ENCODE measurements around the gene CD34. TPM values are rescaled to one million over a fixed set of nuclear protein-coding genes. Genes with fewer than 3 reads are reported as not detected.

CD34 gene
- total RNA-seq, 1 experiment from 2014 or later: not detected

- Histone ChIP-seq H3F3A (ENCODE audit: low read length, unreplicated experiment) (no peaks in the 10 kb centered on the region), H3K27me3 (ENCODE audit: low read length) (no peaks in the 10 kb centered on the region), H3K4me3 (ENCODE audit: low read length) (no peak overlapping the region), H3K9me2 (replicated peaks; ENCODE audit: low read length) (no peaks in the 10 kb centered on the region), H4K20me1 (ENCODE audit: low read length) (peaks cover 4% of the 10 kb centered on the region; the same call in 1 of the 2 replicates), H2AFZ (ENCODE audit: low read length) (no peak overlapping the region), H3K9me3 (ENCODE audit: low read length) (no peaks in the 10 kb centered on the region), H3K36me3 (ENCODE audit: low read depth, low read length) (peaks cover 45% of the 10 kb centered on the region), H3K79me2 (ENCODE audit: low read length) (peaks cover 94% of the 10 kb centered on the region), H3K9ac (ENCODE audit: low read length) (no peak overlapping the region), H3K4me1 (ENCODE audit: insufficient read depth, low read length) (peaks cover 49% of the 10 kb centered on the region), H3K27ac (ENCODE audit: low read length) (0 out of 2 replicates have a peak overlapping the region, but pooled peaks have one; percentile 7), H3K4me2 (ENCODE audit: low read length) (no peak overlapping the region)
- intact Hi-C loops (cut with micrococcal nuclease): no loop called here
- BruUV-seq (replicated peaks): no TSS peak
- ATAC-seq (no peak), DNase-seq (peak; percentile 29)
- TF ChIP-seq EZH2phosphoT487 (IDR thresholded peaks at IDR 0.05; ENCODE audit: borderline replicate concordance, low read length) (no peak), CTCF (conservative IDR thresholded peaks at IDR 0.05; ENCODE audit: low read depth, low read length) (no peak)
- POLR2A ChIA-PET (ENCODE audit: unreplicated experiment): no interaction called here
- CTCF ChIA-PET: no interaction called here
Measured at GRCh38 chr1:207862241-207862787, 48.6 kb downstream of the CD34 start.

DNA sequence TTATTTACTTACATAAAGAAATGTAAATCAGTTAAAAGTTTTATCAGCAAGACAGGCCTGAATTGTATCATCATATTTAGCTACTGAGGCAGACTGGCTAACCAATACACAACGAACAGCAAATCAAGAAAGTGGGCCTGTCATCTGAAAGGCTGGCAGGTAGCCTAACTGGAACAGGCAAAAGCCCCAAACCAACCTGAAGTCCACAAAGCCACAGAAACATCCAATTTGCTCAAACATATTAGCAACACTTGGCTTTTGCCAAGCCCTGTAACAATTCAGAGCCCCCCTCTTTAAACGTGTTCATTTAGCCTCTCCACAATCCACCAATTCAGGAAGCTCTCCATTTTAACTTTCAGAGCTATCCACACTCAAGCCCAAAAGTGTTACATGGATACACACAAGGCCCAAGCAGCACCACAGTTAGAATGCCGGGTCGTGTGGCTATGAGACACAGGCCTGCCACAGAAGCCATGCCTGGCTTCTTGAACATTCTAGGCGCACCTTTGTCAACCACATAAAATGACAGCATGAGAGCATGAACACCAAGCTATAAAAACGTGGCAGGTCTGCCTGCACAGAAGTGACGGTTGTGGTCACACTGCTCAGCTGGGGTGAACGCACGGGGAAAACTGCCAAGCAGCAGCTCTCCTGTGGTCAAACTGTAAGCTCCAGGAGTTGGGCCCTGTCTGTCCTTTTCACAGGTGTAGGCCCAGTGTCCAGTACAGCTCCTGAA lies 49.3 kb downstream of the CD34 start:
- no peak for DNase-seq
- H4K20me1 ChIP-seq (ENCODE audit: low read length): peaks cover 8% of the 10 kb centered on the region
- H3K9ac ChIP-seq (ENCODE audit: low read length): no peak overlapping the region
- no peak overlapping the region for H3K4me3 ChIP-seq (ENCODE audit: low read length)
- H3K9me2 ChIP-seq (replicated peaks; ENCODE audit: low read length): no peaks in the 10 kb centered on the region
- no peaks in the 10 kb centered on the region for H3F3A ChIP-seq (ENCODE audit: low read length, unreplicated experiment)
- no peak overlapping the region for H2AFZ ChIP-seq (ENCODE audit: low read length)
- ChIA-PET POLR2A (ENCODE audit: unreplicated experiment) (interaction anchor here (0.5 kb wide), 1 partner anchor 13 kb away, joined by 3 read pairs; no protein-coding TSS in a partner anchor), CTCF (no interaction called here)
- no peak for TF ChIP-seq EZH2phosphoT487 (IDR thresholded peaks at IDR 0.05; ENCODE audit: borderline replicate concordance, low read length)
- TF ChIP-seq CTCF (conservative IDR thresholded peaks at IDR 0.05; ENCODE audit: low read depth, low read length): no peak
- no peak for TF ChIP-seq EZH2 (IDR thresholded peaks at IDR 0.05; ENCODE audit: low read length, unreplicated experiment)
- peaks cover 94% of the 10 kb centered on the region for H3K79me2 ChIP-seq (ENCODE audit: low read length)
- intact Hi-C loops (cut with micrococcal nuclease): no loop called here
- H3K27ac ChIP-seq (ENCODE audit: low read length): 0 out of 2 replicates have a peak overlapping the region, but pooled peaks have one; percentile 7
- no TSS peak for BruUV-seq (replicated peaks)
- no peak for ATAC-seq
- H3K4me1 ChIP-seq (ENCODE audit: insufficient read depth, low read length): peaks cover 42% of the 10 kb centered on the region
- H3K36me3 ChIP-seq (ENCODE audit: low read depth, low read length): peaks cover 42% of the 10 kb centered on the region
- no peaks in the 10 kb centered on the region for H3K27me3 ChIP-seq (ENCODE audit: low read length)
- no peak overlapping the region for H3K4me2 ChIP-seq (ENCODE audit: low read length)
- H3K9me3 ChIP-seq (ENCODE audit: low read length): no peaks in the 10 kb centered on the region

DNA sequence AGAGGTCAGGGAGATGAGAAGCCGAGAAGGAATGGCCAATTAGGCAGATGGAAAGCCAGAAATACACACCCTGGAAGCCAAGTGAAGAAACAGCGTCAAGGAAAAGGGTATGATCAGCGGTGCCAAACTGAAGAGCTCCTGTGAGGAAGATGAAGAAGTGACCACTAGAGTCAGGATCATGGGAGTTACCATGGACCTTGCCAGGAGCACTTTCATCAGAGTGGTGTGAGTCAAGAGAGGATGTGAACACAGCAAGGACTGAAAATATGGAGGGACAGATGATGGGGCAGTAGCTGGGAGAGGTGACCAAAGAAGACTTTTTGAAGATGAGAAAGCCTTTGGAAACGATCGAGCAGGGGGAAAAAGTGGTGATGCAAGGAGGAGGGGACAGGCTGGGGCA lies 50.4 kb downstream of the CD34 start:
- no peak overlapping the region for H3K9ac ChIP-seq (ENCODE audit: low read length)
- no peak overlapping the region for H3K4me2 ChIP-seq (ENCODE audit: low read length)
- H4K20me1 ChIP-seq (ENCODE audit: low read length): peaks cover 12% of the 10 kb centered on the region
- no peak for DNase-seq
- H3K4me3 ChIP-seq (ENCODE audit: low read length): no peak overlapping the region
- H3K9me3 ChIP-seq (ENCODE audit: low read length): no peaks in the 10 kb centered on the region
- H3F3A ChIP-seq (ENCODE audit: low read length, unreplicated experiment): no peaks in the 10 kb centered on the region
- no TSS peak for BruUV-seq (replicated peaks)
- peaks cover 32% of the 10 kb centered on the region for H3K36me3 ChIP-seq (ENCODE audit: low read depth, low read length)
- H3K27me3 ChIP-seq (ENCODE audit: low read length): no peaks in the 10 kb centered on the region
- POLR2A ChIA-PET (ENCODE audit: unreplicated experiment): no interaction called here
- CTCF ChIA-PET: no interaction called here
- no peak overlapping the region for H3K27ac ChIP-seq (ENCODE audit: low read length)
- intact Hi-C loops (cut with micrococcal nuclease): no loop called here
- TF ChIP-seq CTCF (conservative IDR thresholded peaks at IDR 0.05; ENCODE audit: low read depth, low read length): no peak
- TF ChIP-seq EZH2phosphoT487 (IDR thresholded peaks at IDR 0.05; ENCODE audit: borderline replicate concordance, low read length): no peak
- TF ChIP-seq EZH2 (IDR thresholded peaks at IDR 0.05; ENCODE audit: low read length, unreplicated experiment): no peak
- ATAC-seq: no peak
- no peaks in the 10 kb centered on the region for H3K9me2 ChIP-seq (replicated peaks; ENCODE audit: low read length)
- H3K79me2 ChIP-seq (ENCODE audit: low read length): peaks cover 94% of the 10 kb centered on the region
- peaks cover 31% of the 10 kb centered on the region for H3K4me1 ChIP-seq (ENCODE audit: insufficient read depth, low read length)
- no peak overlapping the region for H2AFZ ChIP-seq (ENCODE audit: low read length)
